Brain microvascular endothelial cell (primary cell): Measurements from ENCODE around the gene ST7.
"Not testable (repeated sequence)": the region's sequence is repeated elsewhere in the genome, so short reads cannot be mapped to it uniquely, and the experiment has no call there.

Source experiments
- DNase-seq: peaks from one replicate; pipeline ENCODE4 v3.0.0-alpha.2; 2020
- H3K27ac ChIP-seq: fragments of 250-450 bp; sonication (Bioruptor Pico); 2 replicates; pipeline ENCODE4 v1.5.1; 2020; ENCODE audit warnings: mild to moderate bottlenecking, moderate library complexity
- H3K27me3 ChIP-seq: fragments of 250-450 bp; sonication (Bioruptor Pico); replicated peaks from 2 replicates; pipeline ENCODE4 v1.5.1; 2020; ENCODE audit warnings: mild to moderate bottlenecking
- H3K36me3 ChIP-seq: fragments of 250-450 bp; sonication (Bioruptor Pico); replicated peaks from 2 replicates; pipeline ENCODE4 v1.5.1; 2020; ENCODE audit warnings: mild to moderate bottlenecking
- H3K4me3 ChIP-seq: 2 replicates; pipeline ENCODE4 v1.5.1; 2011; ENCODE audit warnings: low read depth, mild to moderate bottlenecking, control low read depth, low read length, moderate library complexity
- in situ Hi-C: cut with HindIII; loops from 2 replicates; pipeline ENCODE4 v1.10.0; 2017; ENCODE audit warnings: low sequenced_read_pairs, low pct_ligation_motif_present
- TF ChIP-seq, protein P1 (sequence below): IDR thresholded peaks from 2 replicates; pipeline ENCODE4 v1.5.1; 2011; ENCODE audit warnings: low read depth, mild to moderate bottlenecking, moderate library complexity, low read length, control low read depth, inconsistent platforms; ENCODE audit errors: missing control alignments

ST7 gene

DNA sequence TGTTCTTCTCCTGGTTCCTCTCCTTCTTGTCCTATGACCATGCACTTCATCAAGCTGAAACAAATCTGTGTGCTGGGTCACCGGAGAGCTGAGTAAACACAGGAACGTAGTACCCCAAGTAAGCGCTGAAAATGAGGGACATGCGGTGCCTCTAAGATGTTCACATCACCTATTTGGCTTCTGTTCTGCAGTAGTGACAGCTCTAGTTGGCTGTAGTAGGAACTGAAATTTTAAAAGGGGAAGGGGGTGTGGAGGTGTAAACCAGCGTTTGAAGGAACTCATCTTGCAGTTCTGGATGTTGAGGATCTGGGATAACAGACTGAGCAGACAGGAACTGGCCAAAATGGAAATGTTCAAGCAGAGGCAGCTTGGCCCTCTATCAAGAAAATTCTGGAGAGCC, 284.3 kb downstream of the ST7 start:
- Histone ChIP-seq H3K27me3 (no peaks in the 10 kb centered on the region), H3K27ac (no peak overlapping the region), H3K36me3 (no peaks in the 10 kb centered on the region), H3K4me3 (no peak overlapping the region)
- DNase-seq = no peak
- TF ChIP-seq, protein P1, sequence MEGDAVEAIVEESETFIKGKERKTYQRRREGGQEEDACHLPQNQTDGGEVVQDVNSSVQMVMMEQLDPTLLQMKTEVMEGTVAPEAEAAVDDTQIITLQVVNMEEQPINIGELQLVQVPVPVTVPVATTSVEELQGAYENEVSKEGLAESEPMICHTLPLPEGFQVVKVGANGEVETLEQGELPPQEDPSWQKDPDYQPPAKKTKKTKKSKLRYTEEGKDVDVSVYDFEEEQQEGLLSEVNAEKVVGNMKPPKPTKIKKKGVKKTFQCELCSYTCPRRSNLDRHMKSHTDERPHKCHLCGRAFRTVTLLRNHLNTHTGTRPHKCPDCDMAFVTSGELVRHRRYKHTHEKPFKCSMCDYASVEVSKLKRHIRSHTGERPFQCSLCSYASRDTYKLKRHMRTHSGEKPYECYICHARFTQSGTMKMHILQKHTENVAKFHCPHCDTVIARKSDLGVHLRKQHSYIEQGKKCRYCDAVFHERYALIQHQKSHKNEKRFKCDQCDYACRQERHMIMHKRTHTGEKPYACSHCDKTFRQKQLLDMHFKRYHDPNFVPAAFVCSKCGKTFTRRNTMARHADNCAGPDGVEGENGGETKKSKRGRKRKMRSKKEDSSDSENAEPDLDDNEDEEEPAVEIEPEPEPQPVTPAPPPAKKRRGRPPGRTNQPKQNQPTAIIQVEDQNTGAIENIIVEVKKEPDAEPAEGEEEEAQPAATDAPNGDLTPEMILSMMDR = no peak
- in situ Hi-C loops = no loop called here

DNA sequence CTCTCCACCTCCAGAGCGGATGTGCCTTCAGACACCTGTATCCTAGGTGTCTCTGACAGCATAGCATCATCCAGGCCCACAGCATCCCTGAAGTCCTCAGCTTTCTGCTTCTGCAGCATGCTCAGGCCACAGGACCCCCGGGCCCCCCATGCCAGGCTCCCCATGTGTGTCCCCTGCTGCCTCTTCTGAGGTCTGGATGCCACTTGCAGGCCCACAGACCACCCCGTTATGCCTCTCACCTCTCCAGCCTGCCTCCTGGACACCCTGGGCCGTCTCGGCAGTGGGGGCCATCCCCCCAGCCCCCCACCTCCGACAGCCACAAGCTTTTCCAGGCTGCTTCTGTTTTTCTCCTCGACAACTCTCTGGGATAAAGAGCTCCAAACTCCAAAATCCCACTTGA, 285.2 kb downstream of the ST7 start:
- in situ Hi-C loops = no loop called here
- H3K36me3 ChIP-seq = no peaks in the 10 kb centered on the region
- no peak for DNase-seq
- H3K4me3 ChIP-seq = no peak overlapping the region
- TF ChIP-seq, protein P1 = no peak
- H3K27ac ChIP-seq = no peak overlapping the region
- H3K27me3 ChIP-seq = no peaks in the 10 kb centered on the region

DNA sequence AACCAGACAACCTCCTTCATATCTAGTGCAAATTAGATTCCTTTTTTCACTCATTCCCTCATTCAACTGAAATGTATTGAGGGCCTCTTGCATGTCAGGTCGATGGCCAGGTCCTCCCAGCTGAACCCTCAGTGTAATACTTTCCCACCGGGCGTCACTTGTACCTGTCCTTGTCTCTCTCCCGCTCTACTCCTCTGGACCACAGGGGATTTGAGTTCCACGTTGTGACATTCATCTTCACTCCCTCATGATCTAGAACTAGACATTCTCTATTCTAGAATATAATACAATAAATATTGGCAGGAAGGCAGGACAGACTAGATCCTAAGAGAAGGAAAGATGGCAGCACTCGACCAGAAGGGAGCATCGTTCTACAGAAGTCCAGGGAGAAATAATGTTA, 285.6 kb downstream of the ST7 start:
- no peak for DNase-seq
- H3K27me3 ChIP-seq = no peaks in the 10 kb centered on the region
- no peak overlapping the region for H3K4me3 ChIP-seq
- in situ Hi-C loops = no loop called here
- H3K27ac ChIP-seq = no peak overlapping the region
- TF ChIP-seq, protein P1 = no peak
- H3K36me3 ChIP-seq = no peaks in the 10 kb centered on the region

DNA sequence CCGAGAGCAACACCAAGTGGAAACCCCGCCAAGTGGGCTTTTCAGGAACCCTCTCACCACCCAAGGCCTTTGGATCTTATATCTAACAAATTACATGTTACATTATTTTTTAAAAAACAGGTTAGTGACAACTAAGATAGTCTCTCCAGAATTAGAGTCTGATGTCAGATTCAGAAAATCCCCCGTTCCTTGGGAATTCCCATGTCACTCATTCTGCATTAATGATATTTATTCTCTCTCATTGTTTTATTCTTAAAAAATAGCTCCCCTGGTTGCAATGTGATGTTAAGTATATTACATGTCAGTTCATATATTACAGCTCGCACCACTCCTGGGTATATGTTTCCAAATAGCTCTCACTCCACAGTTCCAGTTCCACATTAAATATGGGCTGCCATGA, 287.8 kb downstream of the ST7 start:
- no peak overlapping the region for H3K27ac ChIP-seq
- H3K27me3 ChIP-seq = no peaks in the 10 kb centered on the region
- no peak for DNase-seq
- no peak overlapping the region for H3K4me3 ChIP-seq
- in situ Hi-C loops = no loop called here
- TF ChIP-seq, protein P1 = no peak
- no peaks in the 10 kb centered on the region for H3K36me3 ChIP-seq

DNA sequence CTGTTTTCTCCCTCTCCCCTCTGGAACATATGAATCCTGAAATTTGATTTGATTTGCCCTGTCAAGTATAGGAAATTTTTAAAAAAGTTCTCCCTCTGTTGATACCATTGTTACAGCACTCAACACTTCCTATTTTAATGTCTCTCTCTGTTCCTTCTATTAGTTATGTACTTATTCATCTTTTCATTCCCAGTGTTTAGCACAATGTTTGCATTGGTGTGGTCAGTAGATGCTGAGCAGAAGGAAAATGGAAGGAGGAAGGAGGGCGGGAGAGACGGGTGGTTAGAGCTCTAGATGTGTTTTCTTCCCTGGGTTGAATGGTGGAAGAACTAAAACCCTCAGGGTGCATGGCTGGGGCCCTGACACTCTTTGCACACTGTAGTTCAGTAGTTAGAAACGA, 290.1 kb downstream of the ST7 start:
- Histone ChIP-seq H3K36me3 (no peaks in the 10 kb centered on the region), H3K27me3 (no peaks in the 10 kb centered on the region), H3K27ac (no peak overlapping the region), H3K4me3 (no peak overlapping the region)
- DNase-seq = no peak
- in situ Hi-C loops = no loop called here
- TF ChIP-seq, protein P1 = no peak

DNA sequence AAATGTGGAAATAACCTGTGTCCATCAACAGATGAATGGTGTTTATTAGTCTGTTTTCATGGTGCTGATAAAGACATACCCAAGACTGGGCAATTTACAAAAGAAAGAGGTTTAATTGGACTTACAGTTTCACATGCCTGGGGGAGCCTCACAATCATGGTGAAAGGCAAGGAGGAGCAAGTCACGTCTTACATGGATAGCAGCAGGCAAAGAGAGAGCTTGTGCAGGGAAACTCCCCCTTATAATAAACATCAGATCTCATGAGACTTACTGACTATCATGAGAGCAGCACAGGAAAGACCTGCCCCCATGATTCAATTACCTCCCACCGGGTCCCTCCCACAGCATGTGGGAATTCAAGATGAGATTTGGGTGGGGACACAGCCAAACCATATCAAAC, 292.4 kb downstream of the ST7 start:
- H3K4me3 ChIP-seq, H3K36me3 ChIP-seq, in situ Hi-C loops, H3K27me3 ChIP-seq, H3K27ac ChIP-seq, DNase-seq: not testable (repeated sequence)
